ENCODE measurements around the gene SPATA9. TPM values are rescaled to one million over a fixed set of nuclear protein-coding genes. Genes with fewer than 3 reads are reported as not detected.

The SPATA9 gene
- total and polyA plus RNA-seq, 9 of the 15 experiments (the other 6 are each of a cell fraction or from before 2014, with no cell fraction given), result 0.16 to 5.5 (median 0.39) TPM; not detected in 3

GRCh38 chr5:95718203-95718602, 35.4 kb upstream of the SPATA9 start (continued):
- TF ChIP-seq, protein P1, sequence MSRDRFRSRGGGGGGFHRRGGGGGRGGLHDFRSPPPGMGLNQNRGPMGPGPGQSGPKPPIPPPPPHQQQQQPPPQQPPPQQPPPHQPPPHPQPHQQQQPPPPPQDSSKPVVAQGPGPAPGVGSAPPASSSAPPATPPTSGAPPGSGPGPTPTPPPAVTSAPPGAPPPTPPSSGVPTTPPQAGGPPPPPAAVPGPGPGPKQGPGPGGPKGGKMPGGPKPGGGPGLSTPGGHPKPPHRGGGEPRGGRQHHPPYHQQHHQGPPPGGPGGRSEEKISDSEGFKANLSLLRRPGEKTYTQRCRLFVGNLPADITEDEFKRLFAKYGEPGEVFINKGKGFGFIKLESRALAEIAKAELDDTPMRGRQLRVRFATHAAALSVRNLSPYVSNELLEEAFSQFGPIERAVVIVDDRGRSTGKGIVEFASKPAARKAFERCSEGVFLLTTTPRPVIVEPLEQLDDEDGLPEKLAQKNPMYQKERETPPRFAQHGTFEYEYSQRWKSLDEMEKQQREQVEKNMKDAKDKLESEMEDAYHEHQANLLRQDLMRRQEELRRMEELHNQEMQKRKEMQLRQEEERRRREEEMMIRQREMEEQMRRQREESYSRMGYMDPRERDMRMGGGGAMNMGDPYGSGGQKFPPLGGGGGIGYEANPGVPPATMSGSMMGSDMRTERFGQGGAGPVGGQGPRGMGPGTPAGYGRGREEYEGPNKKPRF (IDR thresholded peaks at IDR 0.05; ENCODE audit: low read depth, low read length), result no peak
- no peak for TF ChIP-seq NR2C2 (CRISPR knock-in tag; IDR thresholded peaks at IDR 0.05)
- TF ChIP-seq NR2C2 (tag; IDR thresholded peaks at IDR 0.05), result peak; percentile 69; the same call in 1 of the 2 replicates
- no peak for TF ChIP-seq HMG20B (CRISPR knock-in tag; IDR thresholded peaks at IDR 0.05)
- TF ChIP-seq TCF7 (IDR thresholded peaks at IDR 0.05; ENCODE audit: borderline replicate concordance), result no peak
- no peak for TF ChIP-seq SUPT5H (IDR thresholded peaks at IDR 0.05)
- no peak for TF ChIP-seq ZBTB17 (CRISPR knock-in tag; IDR thresholded peaks at IDR 0.05)
- TF ChIP-seq ZNF217 (CRISPR knock-in tag; IDR thresholded peaks at IDR 0.05), result no peak
- TF ChIP-seq, protein P2, sequence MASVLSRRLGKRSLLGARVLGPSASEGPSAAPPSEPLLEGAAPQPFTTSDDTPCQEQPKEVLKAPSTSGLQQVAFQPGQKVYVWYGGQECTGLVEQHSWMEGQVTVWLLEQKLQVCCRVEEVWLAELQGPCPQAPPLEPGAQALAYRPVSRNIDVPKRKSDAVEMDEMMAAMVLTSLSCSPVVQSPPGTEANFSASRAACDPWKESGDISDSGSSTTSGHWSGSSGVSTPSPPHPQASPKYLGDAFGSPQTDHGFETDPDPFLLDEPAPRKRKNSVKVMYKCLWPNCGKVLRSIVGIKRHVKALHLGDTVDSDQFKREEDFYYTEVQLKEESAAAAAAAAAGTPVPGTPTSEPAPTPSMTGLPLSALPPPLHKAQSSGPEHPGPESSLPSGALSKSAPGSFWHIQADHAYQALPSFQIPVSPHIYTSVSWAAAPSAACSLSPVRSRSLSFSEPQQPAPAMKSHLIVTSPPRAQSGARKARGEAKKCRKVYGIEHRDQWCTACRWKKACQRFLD (CRISPR knock-in tag; IDR thresholded peaks at IDR 0.05), result no peak
- TF ChIP-seq FOXK2 (conservative IDR thresholded peaks at IDR 0.05 in 1 of 2, IDR thresholded peaks at IDR 0.05 in 1 of 2; ENCODE audit: low read depth in 2 of 2), result peak; percentile 58 to 66; a peak in 3 of 4 replicates
- no peak for TF ChIP-seq ESRRB (CRISPR knock-in tag; IDR thresholded peaks at IDR 0.05; ENCODE audit: borderline replicate concordance)
- TF ChIP-seq ZNF174 (CRISPR knock-in tag; IDR thresholded peaks at IDR 0.05), result no peak
- TF ChIP-seq GATAD2B (IDR thresholded peaks at IDR 0.05; ENCODE audit: borderline replicate concordance), result peak; percentile 70
- TF ChIP-seq EWSR1 (IDR thresholded peaks at IDR 0.05; ENCODE audit: borderline replicate concordance, low read depth, partially characterized antibody), result no peak
- no peak for TF ChIP-seq POLR2AphosphoS2 (IDR thresholded peaks at IDR 0.05; ENCODE audit: low read length)
- no peak for TF ChIP-seq CHD4 (IDR thresholded peaks at IDR 0.05; ENCODE audit: insufficient read depth, insufficient replicate concordance, low read depth, low read length, poor library complexity, severe bottlenecking)
- TF ChIP-seq HOXB6 (CRISPR knock-in tag; IDR thresholded peaks at IDR 0.05; ENCODE audit: borderline replicate concordance), result no peak
- TF ChIP-seq ZNF511 (CRISPR knock-in tag; IDR thresholded peaks at IDR 0.05), result no peak
- TF ChIP-seq RUNX1 (IDR thresholded peaks at IDR 0.05; ENCODE audit: low read depth), result no peak
- TF ChIP-seq ZSCAN32 (CRISPR knock-in tag; IDR thresholded peaks at IDR 0.05), result no peak
- no peak; the same call in 1 of the 2 replicates for TF ChIP-seq MBD2 (IDR thresholded peaks at IDR 0.05; ENCODE audit: borderline replicate concordance, low read depth)
- TF ChIP-seq, protein P3, sequence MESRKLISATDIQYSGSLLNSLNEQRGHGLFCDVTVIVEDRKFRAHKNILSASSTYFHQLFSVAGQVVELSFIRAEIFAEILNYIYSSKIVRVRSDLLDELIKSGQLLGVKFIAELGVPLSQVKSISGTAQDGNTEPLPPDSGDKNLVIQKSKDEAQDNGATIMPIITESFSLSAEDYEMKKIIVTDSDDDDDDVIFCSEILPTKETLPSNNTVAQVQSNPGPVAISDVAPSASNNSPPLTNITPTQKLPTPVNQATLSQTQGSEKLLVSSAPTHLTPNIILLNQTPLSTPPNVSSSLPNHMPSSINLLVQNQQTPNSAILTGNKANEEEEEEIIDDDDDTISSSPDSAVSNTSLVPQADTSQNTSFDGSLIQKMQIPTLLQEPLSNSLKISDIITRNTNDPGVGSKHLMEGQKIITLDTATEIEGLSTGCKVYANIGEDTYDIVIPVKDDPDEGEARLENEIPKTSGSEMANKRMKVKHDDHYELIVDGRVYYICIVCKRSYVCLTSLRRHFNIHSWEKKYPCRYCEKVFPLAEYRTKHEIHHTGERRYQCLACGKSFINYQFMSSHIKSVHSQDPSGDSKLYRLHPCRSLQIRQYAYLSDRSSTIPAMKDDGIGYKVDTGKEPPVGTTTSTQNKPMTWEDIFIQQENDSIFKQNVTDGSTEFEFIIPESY (CRISPR knock-in tag; IDR thresholded peaks at IDR 0.05), result no peak
- no peak for TF ChIP-seq CHCHD3 (CRISPR knock-in tag; IDR thresholded peaks at IDR 0.05)
